Neural cell (in vitro differentiated cells): ENCODE measurements around the gene NFXL1.

Experiments
- CTCF ChIP-seq: fragments of 450-650 bp; IDR thresholded peaks from 2 replicates; pipeline ENCODE4 v1.5.1; 2014; ENCODE audit warnings: antibody characterized with exemption, mild to moderate bottlenecking, moderate library complexity; ENCODE audit not compliant: poor library complexity, severe bottlenecking
- EP300 ChIP-seq: fragments of 450-650 bp; conservative IDR thresholded peaks from 2 replicates; pipeline ENCODE4 v1.6.1; 2014; ENCODE audit warnings: antibody characterized with exemption, mild to moderate bottlenecking, moderate library complexity; ENCODE audit not compliant: poor library complexity, severe bottlenecking
- EZH2 ChIP-seq: fragments of 200-600, 300-800 bp; shearing (Covaris generic), sonication (generic); IDR thresholded peaks from 2 replicates; pipeline ENCODE4 v1.6.1; 2014; ENCODE audit warnings: antibody characterized with exemption, low read length, borderline replicate concordance, mild to moderate bottlenecking; ENCODE audit not compliant: insufficient read depth, poor library complexity, severe bottlenecking
- POLR2AphosphoS5 ChIP-seq: IDR thresholded peaks from 2 replicates; pipeline ENCODE4 v1.6.1; 2012
- RAD21 ChIP-seq: fragments of 450-650 bp; conservative IDR thresholded peaks from 2 replicates; pipeline ENCODE4 v1.6.1; 2014; ENCODE audit warnings: antibody characterized with exemption, mild to moderate bottlenecking, moderate library complexity
- REST ChIP-seq: IDR thresholded peaks from 2 replicates; pipeline ENCODE4 v1.6.1; 2012; ENCODE audit warnings: borderline replicate concordance
- TAF1 ChIP-seq: IDR thresholded peaks from 2 replicates; pipeline ENCODE4 v1.6.1; 2012; ENCODE audit warnings: low read depth

- TF ChIP-seq CTCF (no peak), POLR2AphosphoS5 (no peak), EP300 (no peak), RAD21 (no peak), TAF1 (no peak), REST (no peak), EZH2 (no peak)
These were observed 57.7 kb downstream of the NFXL1 start for GRCh38 chr4:47856713-47857112.
